COLO668 (cell line): ENCODE data around the gene ST6GAL1.

Source experiments
- DNase-seq: peaks from one replicate; lab custom pipeline; 2025; ENCODE audit not compliant: unreplicated experiment; lab: John Stamatoyannopoulos, UW

The ST6GAL1 gene

DNA sequence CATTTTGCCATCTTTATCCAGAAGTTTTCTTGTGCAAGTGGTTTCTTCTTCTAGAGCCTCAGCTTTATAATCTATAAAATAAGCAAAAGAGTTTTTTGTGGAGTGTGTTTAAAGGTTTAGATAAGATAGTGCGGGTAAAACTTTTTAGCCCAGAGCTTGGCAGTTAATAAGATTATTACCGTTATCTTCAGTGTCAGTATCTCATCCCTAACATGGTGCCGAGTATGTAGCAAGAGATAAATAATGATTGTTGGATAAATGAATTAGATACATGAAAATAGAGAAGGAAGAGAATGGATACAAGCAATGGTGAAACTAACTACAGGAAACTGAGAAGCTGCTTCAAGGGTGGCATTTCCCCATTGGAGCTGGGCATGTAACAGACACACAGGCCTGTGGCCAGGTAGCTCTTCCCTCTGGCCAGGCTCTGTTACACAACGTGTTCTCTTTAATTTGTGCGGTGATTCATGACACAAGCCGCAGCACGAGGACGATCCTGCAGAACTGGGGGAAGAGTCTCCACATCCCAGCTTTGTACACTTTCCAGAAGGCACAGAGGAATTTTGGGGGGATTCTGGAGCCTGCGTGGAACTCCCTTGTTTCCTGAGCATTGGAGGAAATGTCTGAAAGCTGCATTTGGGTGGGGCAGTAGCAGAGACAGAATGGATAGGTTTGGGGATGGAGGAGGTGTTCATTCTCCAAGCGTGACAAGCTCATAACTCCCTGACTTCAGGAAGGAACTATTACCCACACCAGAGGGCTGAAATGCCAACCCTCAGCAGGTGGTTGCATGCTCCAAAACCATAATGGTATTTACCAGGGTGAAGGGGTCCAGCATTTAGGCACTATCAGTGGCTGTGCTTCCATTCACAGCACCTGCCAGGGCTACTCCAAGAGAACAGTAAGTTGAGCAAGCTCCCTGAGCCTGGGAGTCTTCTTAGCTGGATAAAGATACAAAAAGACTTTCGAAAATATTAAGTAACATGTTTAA lies 14.2 kb upstream of the ST6GAL1 start:
- DNase-seq = no peak

DNA sequence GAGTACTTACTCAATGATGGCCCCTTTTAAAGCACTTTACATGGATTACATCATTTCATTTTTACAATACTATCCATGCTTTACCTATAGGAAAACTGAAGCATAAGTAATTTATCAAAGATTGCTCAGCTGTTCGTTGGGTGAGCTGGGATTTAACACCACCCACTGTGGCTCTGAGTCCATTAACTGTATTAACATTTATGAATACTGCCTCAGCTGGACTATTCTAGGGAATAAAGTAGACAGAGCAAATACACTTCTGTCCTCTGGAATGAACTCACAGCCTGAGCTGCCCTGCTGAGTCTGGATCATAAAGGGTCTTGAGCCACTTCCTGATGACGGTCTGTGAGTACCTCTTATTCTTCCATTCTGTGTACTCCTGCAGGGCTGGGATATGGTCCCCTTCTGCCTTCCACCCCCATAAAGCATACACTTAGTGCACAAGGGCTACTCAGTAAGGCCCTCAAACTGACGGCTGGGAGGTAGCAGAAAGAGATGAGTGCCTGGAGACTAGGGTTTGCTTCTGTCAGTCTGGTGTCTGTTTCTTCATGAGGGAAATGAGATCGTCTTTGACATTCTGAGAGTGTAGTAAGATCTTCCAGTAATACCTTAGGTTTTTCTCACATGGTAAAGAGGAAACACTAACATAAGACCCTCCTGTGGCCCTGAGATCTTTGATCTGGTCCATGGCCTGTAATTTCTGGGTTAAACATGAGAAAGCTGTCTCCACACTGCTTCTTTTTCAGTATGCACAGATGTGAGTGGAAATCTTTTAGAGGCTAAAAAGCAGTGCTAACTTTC lies 12.6 kb upstream of the ST6GAL1 start:
- DNase-seq = no peak

DNA sequence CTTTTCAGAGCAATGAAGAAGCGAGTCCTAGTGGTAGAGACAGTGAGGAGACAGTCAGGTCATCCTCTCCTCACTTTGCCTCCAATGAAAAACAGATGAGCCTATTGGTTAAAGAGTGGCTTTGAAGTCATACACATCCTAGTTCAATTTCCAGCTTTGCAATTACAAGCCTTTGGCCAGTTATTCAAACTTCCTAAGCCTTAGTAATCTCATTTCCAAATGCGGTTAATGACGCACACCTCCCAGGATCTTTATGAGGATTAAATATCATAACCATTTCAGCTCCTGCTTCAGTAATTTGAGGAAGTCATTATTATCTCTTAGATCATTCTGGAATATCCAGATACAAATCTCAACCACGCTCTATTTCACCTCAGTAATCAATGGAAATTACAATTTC lies 10.0 kb upstream of the ST6GAL1 start:
- DNase-seq = no peak

DNA sequence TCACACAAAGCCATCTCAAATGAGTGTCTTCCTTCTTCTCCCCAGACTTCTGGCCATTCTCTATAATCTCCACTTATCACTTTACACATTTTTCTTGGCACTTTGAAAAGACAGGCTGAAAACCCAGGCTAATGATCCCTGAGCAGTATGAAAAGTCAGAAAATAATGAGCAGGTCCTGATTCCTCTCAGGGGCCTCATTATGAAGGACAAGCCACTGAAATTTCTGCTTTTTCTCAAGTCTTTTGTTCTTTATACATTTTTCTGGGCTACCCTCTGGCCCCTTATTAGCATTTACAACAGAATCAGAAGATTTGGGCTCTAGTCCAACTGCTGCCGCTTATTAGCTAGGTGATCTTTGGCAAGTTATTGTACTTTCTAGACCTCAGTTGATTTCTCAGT lies 9.5 kb upstream of the ST6GAL1 start:
- DNase-seq = no peak

DNA sequence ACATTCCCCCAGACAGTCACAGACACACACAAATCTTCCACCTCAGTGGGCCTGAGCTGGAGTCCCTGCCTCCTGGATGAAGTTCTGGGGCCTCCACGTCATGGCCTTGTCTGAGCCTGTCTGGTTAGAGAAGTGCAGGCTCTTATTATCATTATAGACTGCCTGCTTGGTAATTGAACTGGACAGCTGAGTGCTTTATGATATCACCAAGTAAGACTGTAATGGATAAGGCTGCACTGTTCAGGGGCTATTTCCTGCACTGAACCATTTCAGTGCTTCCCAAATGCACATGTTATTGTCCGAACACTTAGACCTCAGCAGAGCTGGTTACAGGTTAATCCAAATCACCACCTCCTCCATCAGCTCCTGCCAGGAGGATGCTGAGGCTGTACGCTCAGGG lies 8.7 kb upstream of the ST6GAL1 start:
- DNase-seq = no peak

DNA sequence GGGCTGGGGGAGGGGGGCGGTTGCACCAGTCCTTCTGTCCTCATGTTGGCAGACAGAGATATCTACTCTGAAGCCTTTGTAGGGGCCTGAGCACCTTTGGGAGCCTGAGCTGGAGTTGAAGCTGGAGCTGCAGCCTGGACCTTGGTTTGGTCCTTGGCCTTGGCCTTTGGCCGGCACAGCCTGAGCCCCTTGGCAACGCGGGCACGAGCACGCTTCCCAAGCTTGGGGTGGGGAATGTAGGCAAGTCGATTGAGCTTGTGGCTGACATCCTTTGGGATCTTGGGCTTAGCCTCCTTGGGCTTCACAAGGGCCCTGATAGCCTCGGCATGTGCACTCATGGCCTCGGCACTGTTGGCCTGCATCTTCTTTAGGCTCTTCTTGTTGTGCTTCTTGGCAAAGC lies 8.1 kb upstream of the ST6GAL1 start:
- no peak for DNase-seq

DNA sequence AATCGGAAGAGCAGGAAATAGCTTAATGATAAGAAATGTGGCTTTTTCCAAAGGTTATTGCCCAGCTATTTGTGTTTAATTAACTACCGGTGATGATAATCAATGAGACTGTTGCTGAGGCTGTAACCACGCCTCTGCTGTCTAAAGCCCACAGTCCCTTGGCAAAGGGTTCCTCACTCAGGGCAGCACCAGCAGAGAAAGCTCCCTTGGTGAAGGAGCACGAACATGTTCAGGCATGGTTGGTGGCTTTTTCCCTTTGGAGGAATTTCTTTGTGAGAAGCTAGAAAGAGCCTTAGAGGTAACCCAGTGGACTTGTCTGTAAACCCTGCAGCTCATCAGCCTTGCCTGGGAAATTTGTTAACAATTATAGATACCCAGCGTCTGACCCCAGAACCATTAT lies 7.5 kb upstream of the ST6GAL1 start:
- no peak for DNase-seq

DNA sequence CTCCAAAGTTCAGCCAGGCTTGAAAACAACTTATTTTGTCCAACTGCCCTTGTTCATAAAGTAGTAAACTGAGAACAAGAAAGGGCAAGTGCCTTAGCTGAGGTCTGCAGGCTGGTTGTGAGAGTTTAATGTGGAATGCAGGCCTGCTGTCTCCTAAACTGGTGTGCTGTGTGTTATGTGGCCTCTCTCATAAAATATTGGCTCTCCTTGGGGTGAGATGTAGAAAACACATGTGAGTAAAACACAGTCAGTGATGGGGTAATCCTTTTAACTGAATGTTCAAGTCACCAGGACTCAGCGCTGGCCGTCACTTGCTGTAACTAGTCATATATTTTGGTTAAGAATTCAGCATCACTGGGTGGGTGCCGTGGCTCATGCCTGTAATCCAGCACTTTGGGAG lies 7.1 kb upstream of the ST6GAL1 start:
- DNase-seq = no peak

DNA sequence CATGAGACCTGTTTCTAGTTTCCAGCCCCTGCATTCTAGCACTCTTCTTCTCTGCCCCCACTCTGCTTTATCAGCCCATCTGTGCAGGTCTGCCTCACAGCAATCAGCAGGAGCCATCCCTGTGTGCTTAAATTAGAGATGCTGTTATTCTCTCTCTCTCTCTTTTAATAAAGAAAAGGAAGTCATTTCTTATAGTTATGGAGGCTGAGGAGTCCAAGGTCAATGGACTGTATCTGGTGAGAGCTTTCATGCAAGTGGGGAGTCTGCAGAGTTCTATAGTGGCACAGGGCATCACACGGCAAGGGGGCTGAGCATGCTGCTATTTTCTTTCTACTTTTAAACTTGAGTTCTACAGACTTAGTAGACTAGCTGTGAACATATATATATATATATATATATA lies 4.5 kb upstream of the ST6GAL1 start:
- no peak for DNase-seq

DNA sequence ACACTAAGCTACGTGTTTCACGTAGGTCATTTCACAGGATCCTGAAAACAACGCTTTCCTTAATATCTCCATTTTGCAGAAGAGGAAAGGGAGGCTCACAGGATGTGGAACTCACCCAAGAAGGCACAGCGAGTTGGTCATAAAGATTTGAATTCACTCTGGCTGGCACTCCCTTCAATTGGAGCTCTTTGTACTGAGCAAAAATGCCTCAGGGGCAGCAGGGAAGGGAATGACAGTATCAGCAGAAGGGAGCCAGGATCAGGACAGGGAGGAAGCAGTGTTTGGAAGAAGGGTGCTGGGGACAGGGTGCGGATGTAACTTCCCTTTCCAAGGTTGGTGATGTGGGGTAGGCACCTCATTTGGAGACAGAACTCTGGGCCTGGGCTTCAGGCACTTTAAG lies 1.1 kb upstream of the ST6GAL1 start:
- no peak for DNase-seq

DNA sequence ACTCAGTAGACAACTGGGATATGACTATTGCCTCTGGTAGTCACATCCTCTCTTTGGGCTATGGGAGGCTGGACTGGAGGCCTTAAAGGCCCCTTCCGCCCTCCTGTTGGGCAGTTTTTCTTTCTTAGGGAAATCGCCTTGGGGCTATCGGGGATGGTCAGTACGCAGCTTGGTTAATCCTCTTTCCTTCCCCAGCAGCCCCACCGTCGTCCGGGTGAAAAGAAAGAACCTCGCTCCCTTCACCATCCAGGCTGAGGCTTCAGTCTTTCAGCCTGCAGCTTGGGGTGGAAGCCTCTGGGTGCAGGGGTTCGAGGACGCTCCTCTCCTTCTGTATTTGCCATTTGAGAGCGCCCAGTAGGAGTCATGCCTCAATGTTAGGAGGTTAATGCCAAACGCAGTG lies 641 bp upstream of the ST6GAL1 start:
- no peak for DNase-seq

DNA sequence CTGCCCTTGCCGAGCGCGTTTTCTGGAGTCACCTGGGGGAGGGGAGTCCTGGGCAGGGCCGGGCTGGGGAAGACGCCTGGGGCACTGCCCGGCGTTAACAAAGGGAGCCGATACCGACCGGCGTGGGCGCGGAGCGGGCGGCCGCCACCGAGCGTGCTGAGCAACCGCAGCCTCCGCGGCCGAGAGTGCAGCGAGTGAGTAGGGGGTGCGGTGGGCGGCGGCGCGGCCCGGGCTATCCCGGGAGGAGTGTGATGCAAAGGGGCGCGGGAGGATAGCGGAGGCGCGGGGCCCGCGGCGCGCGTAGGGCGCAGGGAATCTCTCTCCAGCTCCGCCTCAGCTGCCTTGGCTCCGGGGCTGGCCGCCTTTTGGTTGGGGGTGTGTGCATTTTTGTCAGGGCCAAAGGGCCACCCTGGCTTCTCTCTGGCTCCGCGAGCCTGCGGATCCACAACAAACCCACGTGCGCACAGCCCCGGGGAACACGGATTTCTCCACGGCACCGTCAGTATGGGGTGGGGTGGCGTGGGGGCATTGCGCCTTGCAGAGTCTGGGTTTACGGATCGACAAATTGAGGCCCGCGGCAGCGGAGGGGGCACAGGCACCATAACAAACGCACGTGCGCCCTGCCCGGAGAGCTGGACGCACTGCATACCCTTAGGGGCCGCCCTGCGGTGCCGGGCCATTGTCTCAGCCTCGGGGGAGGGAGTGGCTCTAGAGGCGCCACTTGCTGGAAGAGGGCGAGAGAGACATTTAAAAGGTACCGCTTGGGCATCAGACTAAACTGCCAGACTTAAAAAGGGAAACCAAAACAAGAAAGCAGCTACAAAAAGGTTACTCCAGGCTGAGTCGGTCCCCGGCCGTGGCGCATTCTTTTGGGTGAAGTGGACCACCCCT lies 560 bp downstream of the ST6GAL1 start:
- peak; percentile 66 for DNase-seq

DNA sequence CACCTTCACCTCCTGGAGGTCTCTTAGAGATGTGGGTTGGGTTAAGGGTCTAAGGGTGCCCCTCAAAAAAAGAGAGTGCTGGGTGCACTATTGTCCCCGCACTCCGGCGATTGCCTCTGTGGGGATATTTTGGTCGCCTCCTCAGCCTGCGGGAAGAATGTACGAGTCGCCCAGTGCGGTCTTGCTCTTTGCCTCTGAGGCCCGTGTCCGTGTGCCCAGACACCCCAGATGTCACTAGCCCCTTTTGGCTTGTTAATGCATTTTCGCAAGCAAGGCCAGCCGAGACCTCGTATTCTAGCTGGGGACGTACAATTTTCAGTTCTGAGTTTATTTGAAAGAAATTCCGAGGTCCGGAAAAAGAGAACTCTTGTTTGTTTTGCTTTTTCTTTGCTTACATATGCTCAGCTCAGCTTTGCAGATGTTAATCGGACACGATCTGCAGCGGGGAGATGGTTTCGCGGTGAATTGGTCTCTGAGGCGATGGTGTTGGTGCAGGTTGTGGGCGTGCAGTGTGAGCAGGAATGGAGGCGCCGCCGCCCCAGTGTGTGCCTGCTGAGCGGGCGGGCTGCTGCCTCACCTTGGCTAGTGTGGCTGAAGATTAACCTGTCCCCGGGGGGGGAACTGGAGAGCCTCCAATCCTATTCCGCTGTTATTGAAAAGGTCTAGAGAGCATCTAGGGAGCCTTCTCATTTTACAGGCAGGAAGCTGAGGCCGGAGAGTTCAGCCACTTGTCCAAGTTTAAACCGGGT lies 1.4 kb downstream of the ST6GAL1 start:
- DNase-seq = peak; percentile 59

DNA sequence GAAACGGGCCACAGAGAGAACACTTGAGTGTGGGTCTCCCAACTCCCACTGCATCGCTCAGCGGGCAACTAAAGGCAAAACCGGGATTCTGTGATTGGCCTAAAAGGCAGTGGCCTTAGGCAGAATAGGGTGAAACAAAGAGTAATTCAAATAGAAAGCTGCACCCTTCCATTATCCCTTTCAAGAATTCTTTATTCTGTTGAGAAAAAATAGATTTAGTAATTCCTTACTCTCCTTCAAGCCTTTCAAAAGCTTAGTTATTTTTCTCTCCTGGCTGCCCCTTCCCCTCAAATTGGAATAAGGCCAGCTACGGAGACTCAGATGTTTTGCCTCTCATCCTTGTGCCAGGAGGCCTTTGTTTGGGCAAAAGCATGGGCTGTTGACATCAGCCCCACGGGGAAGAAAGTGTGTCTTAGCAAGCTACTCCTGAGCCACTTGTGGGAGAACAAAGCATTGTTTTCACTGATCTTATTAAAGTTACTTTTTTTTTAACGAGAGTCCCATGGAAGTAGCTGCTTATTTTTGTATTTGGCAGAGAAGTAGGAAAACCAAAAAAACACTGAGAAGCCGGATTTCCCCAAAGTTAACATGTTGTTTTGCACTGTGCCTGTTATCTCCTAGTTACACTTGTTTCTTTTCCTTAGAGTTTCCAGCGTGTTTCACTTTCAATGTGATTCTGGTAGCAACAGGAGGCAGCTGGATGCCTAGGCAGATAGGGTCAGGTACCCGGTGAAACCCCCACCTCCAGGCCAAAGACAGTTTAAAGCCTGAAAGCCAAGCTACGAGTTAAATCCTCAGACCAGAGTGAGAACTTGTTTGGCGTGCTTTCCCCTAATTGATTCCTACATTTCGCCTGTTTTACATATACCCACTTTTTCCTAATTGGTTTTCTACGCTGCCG lies 2.2 kb downstream of the ST6GAL1 start:
- no peak for DNase-seq

DNA sequence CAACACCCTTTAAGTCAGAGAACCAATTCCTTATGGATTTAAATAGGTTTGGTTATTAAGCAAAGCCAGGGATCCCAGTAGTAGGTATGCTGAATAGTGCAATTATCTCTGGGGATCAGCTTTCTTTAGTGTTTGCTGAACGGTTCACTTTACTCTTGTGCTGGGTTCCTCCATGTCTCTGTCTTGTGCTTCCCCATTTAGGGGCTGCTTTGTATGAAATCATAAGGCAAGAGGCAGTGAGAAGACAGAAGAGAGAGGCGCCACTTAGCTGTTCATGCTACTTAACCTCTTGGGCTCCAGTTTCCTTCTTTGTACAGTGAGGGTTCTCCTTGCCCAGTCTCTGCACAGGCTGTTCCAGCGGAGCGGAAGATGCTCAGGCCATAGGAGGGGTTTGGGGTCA lies 3.5 kb downstream of the ST6GAL1 start:
- no peak for DNase-seq

DNA sequence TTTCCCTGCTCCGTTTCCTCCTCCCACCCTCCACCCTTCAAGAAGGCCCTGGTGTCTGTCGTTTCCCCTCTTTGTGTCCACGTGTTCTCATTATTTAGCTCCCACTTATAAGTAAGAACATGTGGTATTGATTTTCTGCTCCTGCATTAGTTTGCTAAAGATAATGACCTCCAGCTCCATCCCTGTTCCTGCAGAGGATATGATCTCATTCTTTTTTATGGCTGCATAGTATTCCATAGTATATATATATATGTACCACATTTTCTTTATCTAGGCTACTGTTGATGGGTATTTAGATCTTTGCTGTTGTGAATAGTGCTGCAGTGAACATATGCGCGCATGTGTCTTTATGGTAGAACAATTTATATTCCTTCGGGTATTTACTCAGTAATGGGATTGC lies 4.8 kb downstream of the ST6GAL1 start:
- DNase-seq = no peak

DNA sequence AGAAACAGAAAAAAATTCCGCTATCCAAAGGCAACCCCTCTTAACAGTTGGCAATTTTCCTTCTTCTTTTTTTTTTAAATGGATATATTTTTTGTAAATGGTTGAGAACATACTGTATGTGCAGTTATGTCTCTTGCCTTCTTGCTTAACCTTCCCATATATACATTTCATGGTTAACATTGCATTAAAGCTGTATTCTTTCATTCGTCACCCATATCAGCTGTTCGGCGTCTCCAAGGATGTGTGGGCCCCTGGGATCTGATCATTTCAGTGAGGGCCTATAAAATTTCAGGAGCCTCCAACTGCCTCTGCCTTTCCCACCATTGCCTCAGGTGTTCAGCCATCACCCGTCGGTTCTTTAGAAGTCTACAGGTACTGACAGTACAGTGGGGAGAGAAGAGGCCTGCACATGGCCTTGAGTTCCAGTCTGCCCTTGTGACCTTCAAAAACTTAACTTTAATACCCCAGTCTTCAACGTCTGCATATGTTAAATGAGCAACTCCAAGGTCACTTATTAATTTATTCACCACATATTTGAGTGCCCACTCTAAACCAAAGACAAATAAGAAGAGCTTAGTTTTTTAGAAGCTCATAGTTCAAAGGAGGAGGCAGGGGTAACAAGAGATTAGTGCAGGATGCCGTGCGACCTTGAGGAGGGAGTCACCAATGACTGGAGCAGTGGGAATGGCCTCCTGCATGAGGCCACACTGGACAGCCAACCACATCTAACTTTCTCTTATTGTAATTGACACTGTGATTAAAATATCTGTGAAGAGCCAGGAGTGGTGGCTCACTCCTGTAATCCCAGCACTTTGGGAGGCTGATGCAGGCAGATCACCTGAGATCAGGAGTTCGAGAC lies 6.9 kb downstream of the ST6GAL1 start:
- no peak for DNase-seq

DNA sequence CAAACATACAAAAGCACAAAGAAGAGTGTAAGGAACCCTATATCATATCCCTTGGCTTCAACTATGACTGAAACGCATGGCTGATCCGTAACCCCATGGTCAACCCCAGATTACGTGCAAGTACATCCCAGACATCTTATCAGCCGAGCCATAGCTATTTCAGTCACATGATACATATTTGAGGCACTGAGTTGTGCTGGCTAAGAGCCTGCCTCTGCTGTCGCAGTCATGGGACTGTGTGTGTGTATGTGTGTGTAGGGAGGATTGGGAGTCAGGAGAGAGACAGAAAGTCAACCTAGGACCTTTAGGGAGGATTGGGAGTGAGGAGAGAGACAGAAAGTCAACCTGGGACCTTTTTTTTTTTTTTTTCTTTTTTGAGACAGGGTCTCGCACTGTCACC lies 8.4 kb downstream of the ST6GAL1 start:
- DNase-seq = no peak

DNA sequence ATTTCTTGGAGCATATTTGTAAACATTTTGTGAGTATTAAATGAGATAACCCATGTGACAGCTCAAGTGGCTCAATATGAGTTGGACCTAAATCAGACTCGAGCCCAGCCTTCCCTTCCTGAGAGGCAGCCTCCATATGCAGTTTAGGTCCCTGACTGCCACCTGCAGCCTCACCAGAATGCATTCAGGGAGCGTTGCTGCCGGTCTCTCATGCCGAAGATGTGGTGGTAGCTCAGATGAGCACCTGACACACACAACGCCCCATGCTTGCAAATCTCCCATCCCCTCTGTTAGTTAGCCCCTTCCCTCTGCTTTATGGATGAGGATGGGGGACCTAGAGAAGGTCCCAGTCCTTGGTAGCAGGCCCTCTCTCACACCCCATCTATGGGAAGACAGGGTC lies 9.2 kb downstream of the ST6GAL1 start:
- DNase-seq = no peak
